Upper lobe of left lung (tissue), 4 donors: Measurements from ENCODE around the gene SEPTIN5.

Experiments
- CTCF ChIP-seq, 6 experiments: fragments of 450-650 bp in 4 of 6; fragments of 200-600 bp in 2 of 6; sonication (generic) in 2 of 6; IDR thresholded peaks; one replicate each; pipeline ENCODE4 v1.5.1; 2016 to 2019; ENCODE audit warnings: antibody characterized with exemption in 6 of 6
- EP300 ChIP-seq, 4 donors: sonication (generic); formaldehyde crosslinking; IDR thresholded peaks; one replicate each; pipeline ENCODE4 v1.5.1; 2017; ENCODE audit warnings: antibody characterized with exemption in 4 of 4, control low read depth in 2 of 4
- POLR2A ChIP-seq, 4 donors: fragments of 450-650 bp; IDR thresholded peaks; one replicate each; pipeline ENCODE4 v1.5.1; 2016 to 2017; ENCODE audit warnings: antibody characterized with exemption in 4 of 4, mild to moderate bottlenecking in 2 of 4
- POLR2AphosphoS5 ChIP-seq, 2 donors: sonication (generic); formaldehyde crosslinking; IDR thresholded peaks; one replicate each; pipeline ENCODE4 v1.5.1; 2017; ENCODE audit warnings: antibody characterized with exemption in 2 of 2

- TF ChIP-seq CTCF (IDR thresholded peaks at IDR 0.05) (no peak), POLR2AphosphoS5 (IDR thresholded peaks at IDR 0.05) (no peak), POLR2A (IDR thresholded peaks at IDR 0.05) (no peak), EP300 (IDR thresholded peaks at IDR 0.05) (no peak)
These were observed 26.8 kb downstream of the SEPTIN5 start for GRCh38 chr22:19741053-19741452.
